MM.1S (cell line): ENCODE measurements around the gene EBF4.

Experiments
- DNase-seq: peaks from one replicate; pipeline ENCODE4 v3.0.0-alpha.2; 2015
- H2AFZ ChIP-seq: fragments of 300-600 bp; sonication (generic); 2 replicates; pipeline ENCODE4 v1.6.0; 2016; ENCODE audit warnings: antibody characterized with exemption, low read length
- H3F3A ChIP-seq: fragments of 300-600 bp; sonication (generic); 2 replicates; pipeline ENCODE4 v1.6.1; 2016; ENCODE audit warnings: mild to moderate bottlenecking, antibody characterized with exemption, low read length, moderate library complexity, mixed read lengths; ENCODE audit not compliant: insufficient read depth
- H3K27ac ChIP-seq: fragments of 300-600 bp; sonication (generic); 2 replicates; pipeline ENCODE4 v1.5.1; 2016; ENCODE audit warnings: mild to moderate bottlenecking, low read length
- H3K27me3 ChIP-seq: fragments of 300-600 bp; sonication (generic); replicated peaks from 2 replicates; pipeline ENCODE4 v1.6.0; 2016; ENCODE audit warnings: low read length; ENCODE audit not compliant: insufficient read depth
- H3K36me3 ChIP-seq: fragments of 300-600 bp; sonication (generic); replicated peaks from 2 replicates; pipeline ENCODE4 v1.6.1; 2016; ENCODE audit warnings: mild to moderate bottlenecking, low read length, mixed read lengths; ENCODE audit not compliant: insufficient read depth
- H3K4me1 ChIP-seq: fragments of 300-600 bp; sonication (generic); 2 replicates; pipeline ENCODE4 v1.6.1; 2016; ENCODE audit warnings: low read length, mixed read lengths
- H3K4me2 ChIP-seq: fragments of 300-600 bp; sonication (generic); 2 replicates; pipeline ENCODE4 v1.6.0; 2016; ENCODE audit warnings: low read depth, low read length
- H3K4me3 ChIP-seq: fragments of 300-600 bp; sonication (generic); 2 replicates; pipeline ENCODE4 v1.5.1; 2016; ENCODE audit warnings: low read length, mixed read lengths
- H3K79me2 ChIP-seq: fragments of 300-600 bp; sonication (generic); 2 replicates; pipeline ENCODE4 v1.6.1; 2016; ENCODE audit warnings: mixed run types, low read length, mixed read lengths
- H3K9ac ChIP-seq: fragments of 300-600 bp; sonication (generic); 2 replicates; pipeline ENCODE4 v1.6.1; 2016; ENCODE audit warnings: low read length, mixed read lengths
- H3K9me2 ChIP-seq: fragments of 300-600 bp; sonication (generic); replicated peaks from 2 replicates; pipeline ENCODE4 v1.6.1; 2016; ENCODE audit warnings: mild to moderate bottlenecking, low read length, mixed read lengths; ENCODE audit not compliant: insufficient read depth
- H3K9me3 ChIP-seq: fragments of 300-600 bp; sonication (generic); replicated peaks from 2 replicates; pipeline ENCODE4 v1.6.1; 2016; ENCODE audit warnings: mild to moderate bottlenecking, low read length, mixed read lengths; ENCODE audit not compliant: insufficient read depth
- H4K20me1 ChIP-seq: fragments of 300-600 bp; sonication (generic); 2 replicates; pipeline ENCODE4 v1.6.1; 2016; ENCODE audit warnings: mild to moderate bottlenecking, low read length, moderate library complexity, mixed read lengths; ENCODE audit not compliant: insufficient read depth
- EZH2 ChIP-seq: fragments of 300-600 bp; sonication (generic); optimal IDR thresholded peaks from 2 replicates; pipeline ENCODE3; 2017; ENCODE audit warnings: low read depth, mild to moderate bottlenecking, antibody characterized with exemption, low read length, mixed read lengths
- EZH2phosphoT487 ChIP-seq: fragments of 300-600 bp; sonication (generic); IDR thresholded peaks from 2 replicates; pipeline ENCODE4 v1.6.1; 2018; ENCODE audit warnings: antibody characterized with exemption, low read length
- TF ChIP-seq, protein P1 (sequence below): fragments of 300-600 bp; sonication (generic); IDR thresholded peaks from 2 replicates; pipeline ENCODE4 v1.5.1; 2016; ENCODE audit warnings: antibody characterized with exemption, low read length, mixed read lengths

The EBF4 gene

DNA sequence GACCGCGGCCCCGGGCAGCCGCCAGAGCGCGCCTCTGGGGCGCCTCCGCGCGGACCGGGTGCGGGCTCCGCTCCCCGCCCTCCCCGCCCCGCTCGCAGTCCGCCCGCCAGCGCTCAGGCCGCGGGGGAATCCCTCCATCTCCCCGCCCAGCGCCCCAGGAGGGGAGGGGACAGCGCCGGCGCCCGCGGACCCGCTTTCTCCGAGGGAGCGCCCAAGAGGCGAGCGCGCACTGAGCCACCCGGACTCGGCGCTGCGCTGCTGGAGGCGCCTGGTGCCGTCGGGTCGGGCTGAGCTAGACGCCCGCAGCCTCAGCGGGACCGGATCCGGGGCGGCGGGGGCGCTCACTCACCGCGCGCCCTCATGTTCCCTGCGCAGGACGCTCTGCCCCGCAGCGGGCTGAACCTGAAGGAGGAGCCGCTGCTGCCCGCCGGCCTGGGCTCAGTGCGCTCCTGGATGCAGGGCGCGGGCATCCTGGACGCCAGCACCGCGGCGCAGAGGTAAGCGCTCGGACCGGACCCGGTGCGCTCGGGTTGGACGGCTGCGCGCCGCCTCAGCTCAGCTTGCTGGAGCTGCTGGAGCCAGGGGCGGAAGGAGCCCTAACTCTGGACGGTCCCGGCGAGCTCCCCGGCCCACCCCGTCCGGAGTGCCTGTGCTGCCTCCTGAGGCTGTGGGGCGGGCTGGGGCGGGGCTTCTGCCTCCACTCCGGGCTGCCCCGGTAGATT, 867 bp downstream of the EBF4 start:
- no peaks in the 10 kb centered on the region for H3K79me2 ChIP-seq
- H2AFZ ChIP-seq = no peak overlapping the region
- H3K4me3 ChIP-seq = peak overlapping the region; percentile 29; the same call in 1 of the 2 replicates
- TF ChIP-seq, protein P1, sequence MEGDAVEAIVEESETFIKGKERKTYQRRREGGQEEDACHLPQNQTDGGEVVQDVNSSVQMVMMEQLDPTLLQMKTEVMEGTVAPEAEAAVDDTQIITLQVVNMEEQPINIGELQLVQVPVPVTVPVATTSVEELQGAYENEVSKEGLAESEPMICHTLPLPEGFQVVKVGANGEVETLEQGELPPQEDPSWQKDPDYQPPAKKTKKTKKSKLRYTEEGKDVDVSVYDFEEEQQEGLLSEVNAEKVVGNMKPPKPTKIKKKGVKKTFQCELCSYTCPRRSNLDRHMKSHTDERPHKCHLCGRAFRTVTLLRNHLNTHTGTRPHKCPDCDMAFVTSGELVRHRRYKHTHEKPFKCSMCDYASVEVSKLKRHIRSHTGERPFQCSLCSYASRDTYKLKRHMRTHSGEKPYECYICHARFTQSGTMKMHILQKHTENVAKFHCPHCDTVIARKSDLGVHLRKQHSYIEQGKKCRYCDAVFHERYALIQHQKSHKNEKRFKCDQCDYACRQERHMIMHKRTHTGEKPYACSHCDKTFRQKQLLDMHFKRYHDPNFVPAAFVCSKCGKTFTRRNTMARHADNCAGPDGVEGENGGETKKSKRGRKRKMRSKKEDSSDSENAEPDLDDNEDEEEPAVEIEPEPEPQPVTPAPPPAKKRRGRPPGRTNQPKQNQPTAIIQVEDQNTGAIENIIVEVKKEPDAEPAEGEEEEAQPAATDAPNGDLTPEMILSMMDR = no peak
- no peak for TF ChIP-seq EZH2
- no peak for TF ChIP-seq EZH2phosphoT487
- H3K27me3 ChIP-seq = peaks cover 10% of the 10 kb centered on the region
- no peaks in the 10 kb centered on the region for H3K9me2 ChIP-seq
- peak; percentile 30 for DNase-seq
- H3K36me3 ChIP-seq = no peaks in the 10 kb centered on the region
- no peaks in the 10 kb centered on the region for H3K9me3 ChIP-seq
- no peaks in the 10 kb centered on the region for H4K20me1 ChIP-seq
- H3F3A ChIP-seq = peaks cover 7% of the 10 kb centered on the region; the same call in 1 of the 2 replicates
- H3K27ac ChIP-seq = no peak overlapping the region
- H3K4me2 ChIP-seq = peak overlapping the region; percentile 41
- H3K9ac ChIP-seq = no peak overlapping the region
- H3K4me1 ChIP-seq = no peaks in the 10 kb centered on the region

DNA sequence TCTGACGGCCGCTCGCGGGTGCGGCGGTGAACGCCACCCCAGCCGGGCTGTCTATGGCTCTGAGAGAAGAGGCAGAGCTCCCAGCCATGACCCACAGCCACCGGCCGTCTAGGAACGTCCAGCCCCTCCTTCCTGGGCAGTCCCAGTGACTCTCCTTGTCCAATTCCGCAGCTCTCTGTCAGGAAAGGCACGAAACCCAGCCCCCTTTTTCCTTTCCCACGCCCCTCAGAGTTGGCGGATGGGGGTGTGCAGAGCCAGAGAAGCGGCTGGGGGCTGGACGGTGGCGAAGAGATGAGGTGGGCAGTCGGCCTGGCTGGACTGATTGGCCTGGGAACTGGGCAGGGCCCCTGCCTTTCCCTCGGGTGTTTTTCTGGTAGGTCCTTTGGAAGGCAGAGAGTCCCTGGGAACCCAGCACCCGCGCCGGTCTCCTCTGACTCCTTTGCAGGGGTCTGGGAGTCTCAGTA, 1.5 kb downstream of the EBF4 start:
- DNase-seq = no peak
- H3K9me2 ChIP-seq = no peaks in the 10 kb centered on the region
- no peak overlapping the region for H3K4me2 ChIP-seq
- H3K9me3 ChIP-seq = no peaks in the 10 kb centered on the region
- no peak overlapping the region for H3K27ac ChIP-seq
- H3K4me1 ChIP-seq = no peaks in the 10 kb centered on the region
- H3F3A ChIP-seq = peaks cover 7% of the 10 kb centered on the region; the same call in 1 of the 2 replicates
- no peak overlapping the region for H3K4me3 ChIP-seq
- H3K27me3 ChIP-seq = peaks cover 10% of the 10 kb centered on the region
- no peak overlapping the region for H2AFZ ChIP-seq
- H3K9ac ChIP-seq = no peak overlapping the region
- H4K20me1 ChIP-seq = no peaks in the 10 kb centered on the region
- no peaks in the 10 kb centered on the region for H3K79me2 ChIP-seq
- H3K36me3 ChIP-seq = no peaks in the 10 kb centered on the region
- TF ChIP-seq EZH2 (no peak), EZH2phosphoT487 (no peak)
- TF ChIP-seq, protein P1 = no peak

DNA sequence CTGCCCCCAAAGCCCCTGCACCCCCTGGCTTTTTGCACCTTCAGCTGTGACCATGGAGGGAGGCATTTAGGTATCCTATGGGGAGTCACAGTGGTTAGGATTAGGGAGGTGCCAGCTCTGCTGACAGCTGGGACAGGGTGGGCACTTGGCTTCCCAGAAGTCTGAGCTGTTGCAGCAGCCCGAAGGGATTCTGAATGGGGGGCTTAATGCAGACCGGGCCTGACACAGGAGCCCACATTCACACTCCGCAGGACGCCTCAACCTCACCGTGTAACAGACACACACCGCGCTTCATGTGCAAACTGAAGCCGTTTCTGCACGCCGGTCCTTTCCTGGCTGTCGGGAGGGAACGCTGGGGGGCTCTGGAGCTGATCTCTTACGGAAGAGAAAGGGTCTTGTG, 1.9 kb downstream of the EBF4 start:
- H4K20me1 ChIP-seq = no peaks in the 10 kb centered on the region
- no peak overlapping the region for H3K9ac ChIP-seq
- H2AFZ ChIP-seq = no peak overlapping the region
- peaks cover 7% of the 10 kb centered on the region; the same call in 1 of the 2 replicates for H3F3A ChIP-seq
- H3K27ac ChIP-seq = no peak overlapping the region
- no peaks in the 10 kb centered on the region for H3K79me2 ChIP-seq
- TF ChIP-seq EZH2 (no peak), EZH2phosphoT487 (no peak)
- TF ChIP-seq, protein P1 = no peak
- no peak overlapping the region for H3K4me2 ChIP-seq
- no peak for DNase-seq
- no peaks in the 10 kb centered on the region for H3K9me2 ChIP-seq
- no peaks in the 10 kb centered on the region for H3K9me3 ChIP-seq
- H3K4me1 ChIP-seq = no peaks in the 10 kb centered on the region
- no peaks in the 10 kb centered on the region for H3K36me3 ChIP-seq
- H3K4me3 ChIP-seq = no peak overlapping the region
- peaks cover 10% of the 10 kb centered on the region for H3K27me3 ChIP-seq
